OCI-LY7 (cell line): ENCODE results near the gene NTM. TPM values are rescaled to one million over a fixed set of nuclear protein-coding genes. Genes with fewer than 3 reads are reported as not detected.

ENCODE experiments used
- BruUV-seq: library from RNA; stranded (reverse); fragments of 400-500 nt; replicated peaks from 2 replicates; lab custom pipeline; 2021; lab: Mats Ljungman, UMichigan
- CTCF ChIA-PET: fragments of 300-600 bp; sonication (Branson Sonifier 250); formaldehyde crosslinking; loops from one replicate; lab custom pipeline; 2022; ENCODE audit warnings: antibody characterized with exemption; ENCODE audit not compliant: unreplicated experiment; lab: Charles Lee
- POLR2A ChIA-PET: fragments of 300-600 bp; sonication (Branson Sonifier 250); formaldehyde crosslinking; loops from one replicate; lab custom pipeline; 2022; ENCODE audit warnings: antibody characterized with exemption; lab: Charles Lee
- DNase-seq: peaks from one replicate; pipeline ENCODE4 v3.0.0-alpha.2; 2015; ENCODE audit warnings: low spot score
- H2AFZ ChIP-seq: fragments of 200-600 bp; sonication (generic), shearing (Covaris generic); 2 replicates; pipeline ENCODE4 v1.6.1; 2014; ENCODE audit warnings: mild to moderate bottlenecking, antibody characterized with exemption, low read length, moderate library complexity
- H3K27ac ChIP-seq: fragments of 200-600 bp; sonication (generic); 2 replicates; pipeline ENCODE4 v1.5.1; 2014; ENCODE audit warnings: mixed run types, low read depth, mild to moderate bottlenecking, moderate library complexity, low read length, inconsistent platforms; ENCODE audit not compliant: poor library complexity, severe bottlenecking
- H3K36me3 ChIP-seq: fragments of 200-600 bp; sonication (generic); 2 replicates; pipeline ENCODE4 v1.6.1; 2014; ENCODE audit warnings: mild to moderate bottlenecking, antibody characterized with exemption, low read length, moderate library complexity, mixed read lengths; ENCODE audit not compliant: insufficient read depth
- H3K4me1 ChIP-seq: fragments of 200-600 bp; sonication (generic); 2 replicates; pipeline ENCODE4 v1.5.1; 2014; ENCODE audit warnings: mild to moderate bottlenecking, low read length; ENCODE audit not compliant: insufficient read depth, poor library complexity, severe bottlenecking
- H3K4me2 ChIP-seq: fragments of 200-600 bp; sonication (generic); 2 replicates; pipeline ENCODE4 v1.6.1; 2014; ENCODE audit warnings: mild to moderate bottlenecking, low read length
- H3K4me3 ChIP-seq: fragments of 200-600 bp; sonication (generic); 2 replicates; pipeline ENCODE4 v1.5.1; 2014; ENCODE audit warnings: mild to moderate bottlenecking, low read depth, low read length; ENCODE audit not compliant: poor library complexity, severe bottlenecking
- H3K79me2 ChIP-seq: fragments of 200-600 bp; sonication (generic); 2 replicates; pipeline ENCODE4 v1.6.1; 2016; ENCODE audit warnings: low read depth, mild to moderate bottlenecking, low read length, moderate library complexity, mixed read lengths; ENCODE audit not compliant: insufficient read depth
- H3K9me2 ChIP-seq: fragments of 200-600 bp; sonication (generic); 2 replicates; pipeline ENCODE4 v1.6.1; 2016; ENCODE audit warnings: mild to moderate bottlenecking, low read length, mixed read lengths; ENCODE audit not compliant: insufficient read depth
- H3K9me3 ChIP-seq: fragments of 200-600 bp; sonication (generic); 2 replicates; pipeline ENCODE4 v1.6.1; 2014; ENCODE audit warnings: mild to moderate bottlenecking, mixed run types, low read length, mixed read lengths
- H4K20me1 ChIP-seq: fragments of 200-600 bp; sonication (generic); 2 replicates; pipeline ENCODE4 v1.6.1; 2014; ENCODE audit warnings: mild to moderate bottlenecking, antibody characterized with exemption, low read length, moderate library complexity, mixed read lengths; ENCODE audit not compliant: insufficient read depth
- EZH2phosphoT487 ChIP-seq: fragments of 200-600 bp; sonication (generic); IDR thresholded peaks from 2 replicates; pipeline ENCODE4 v1.6.1; 2018; ENCODE audit warnings: low read depth, borderline replicate concordance, mild to moderate bottlenecking, mixed run types, antibody characterized with exemption, low read length, moderate library complexity, mixed read lengths
- intact Hi-C: fragments of 100-400 bp; cut with micrococcal nuclease; formaldehyde crosslinking; loops from one replicate; pipeline ENCODE4 v1.10.0; 2022; ENCODE audit not compliant: unreplicated experiment
- total RNA-seq, 2 experiments: library from RNA; depleted of rRNA in 1 of 2; stranded (reverse); fragments of >200 nt in 1 of 2; shearing (Covaris generic) in 1 of 2; gene quantifications; 2 replicates each; pipeline ENCODE4 v1.2.3, GENCODE V29; 2014 to 2022
- TF ChIP-seq, protein P1 (sequence below): fragments of 200-600 bp; sonication (generic); conservative IDR thresholded peaks from 2 replicates; pipeline ENCODE4 v1.5.1; 2014; ENCODE audit warnings: mild to moderate bottlenecking, antibody characterized with exemption, low read length, moderate library complexity, mixed read lengths

The NTM gene
- total RNA-seq, 2 experiments from 2014 or later: not detected

DNA sequence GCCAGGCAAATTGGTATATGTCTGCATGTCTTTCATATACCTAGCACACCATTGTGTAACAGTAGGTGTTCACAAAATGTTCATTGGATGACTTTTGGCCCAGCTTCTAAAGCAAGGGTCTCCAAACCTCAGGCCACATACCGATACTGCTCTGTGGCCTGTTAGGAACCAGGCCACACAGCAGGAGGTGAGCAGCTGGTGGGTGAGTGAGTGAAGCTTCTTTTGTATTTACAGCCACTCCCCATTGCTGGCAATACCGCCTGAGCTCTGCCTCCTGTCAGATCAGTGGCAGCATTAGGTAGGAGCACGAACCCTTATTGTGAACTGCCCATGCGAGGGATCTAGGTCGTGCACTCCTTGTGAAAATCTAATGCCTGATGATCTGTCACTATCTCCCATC is 836.6 kb downstream of the NTM start:
- no peaks in the 10 kb centered on the region for H3K36me3 ChIP-seq
- no peaks in the 10 kb centered on the region for H3K79me2 ChIP-seq
- POLR2A ChIA-PET: no interaction called here
- no peak overlapping the region for H3K4me3 ChIP-seq
- no peak overlapping the region for H3K4me2 ChIP-seq
- H4K20me1 ChIP-seq: no peaks in the 10 kb centered on the region
- CTCF ChIA-PET: no interaction called here
- H3K9me3 ChIP-seq: no peaks in the 10 kb centered on the region
- no peak overlapping the region for H3K27ac ChIP-seq
- no TSS peak for BruUV-seq
- no peak overlapping the region for H2AFZ ChIP-seq
- intact Hi-C loops: no loop called here
- no peaks in the 10 kb centered on the region for H3K9me2 ChIP-seq
- TF ChIP-seq EZH2phosphoT487: no peak
- TF ChIP-seq, protein P1, sequence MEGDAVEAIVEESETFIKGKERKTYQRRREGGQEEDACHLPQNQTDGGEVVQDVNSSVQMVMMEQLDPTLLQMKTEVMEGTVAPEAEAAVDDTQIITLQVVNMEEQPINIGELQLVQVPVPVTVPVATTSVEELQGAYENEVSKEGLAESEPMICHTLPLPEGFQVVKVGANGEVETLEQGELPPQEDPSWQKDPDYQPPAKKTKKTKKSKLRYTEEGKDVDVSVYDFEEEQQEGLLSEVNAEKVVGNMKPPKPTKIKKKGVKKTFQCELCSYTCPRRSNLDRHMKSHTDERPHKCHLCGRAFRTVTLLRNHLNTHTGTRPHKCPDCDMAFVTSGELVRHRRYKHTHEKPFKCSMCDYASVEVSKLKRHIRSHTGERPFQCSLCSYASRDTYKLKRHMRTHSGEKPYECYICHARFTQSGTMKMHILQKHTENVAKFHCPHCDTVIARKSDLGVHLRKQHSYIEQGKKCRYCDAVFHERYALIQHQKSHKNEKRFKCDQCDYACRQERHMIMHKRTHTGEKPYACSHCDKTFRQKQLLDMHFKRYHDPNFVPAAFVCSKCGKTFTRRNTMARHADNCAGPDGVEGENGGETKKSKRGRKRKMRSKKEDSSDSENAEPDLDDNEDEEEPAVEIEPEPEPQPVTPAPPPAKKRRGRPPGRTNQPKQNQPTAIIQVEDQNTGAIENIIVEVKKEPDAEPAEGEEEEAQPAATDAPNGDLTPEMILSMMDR: no peak
- DNase-seq: no peak
- H3K4me1 ChIP-seq: no peaks in the 10 kb centered on the region

DNA sequence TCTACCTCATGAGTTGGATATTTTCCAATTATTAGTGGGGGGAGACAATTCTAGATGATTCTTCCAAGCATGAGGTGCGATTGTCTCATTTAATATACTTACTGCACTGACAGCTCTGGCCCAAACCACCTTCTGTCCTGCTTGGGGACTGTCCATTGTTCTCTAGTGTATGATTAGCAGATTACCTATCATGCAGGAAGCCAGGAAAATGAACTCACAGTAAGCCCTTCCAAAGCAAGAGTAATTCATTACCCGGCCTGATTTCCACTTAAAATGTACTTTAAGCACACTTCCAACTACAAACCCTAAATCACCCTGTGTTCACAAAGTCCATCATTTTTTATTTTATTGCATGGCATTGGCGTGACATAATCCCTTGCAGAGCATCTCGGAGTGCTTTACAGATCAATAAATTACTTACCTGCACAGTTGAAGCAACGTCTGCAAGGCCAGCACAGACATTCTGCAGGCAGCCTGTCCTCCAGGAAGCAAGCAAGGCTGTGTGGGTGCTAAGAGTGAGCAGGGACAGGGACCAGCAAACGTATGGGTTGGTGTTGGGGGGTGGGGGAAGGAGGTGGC is 838.2 kb downstream of the NTM start:
- no TSS peak for BruUV-seq
- DNase-seq: no peak
- H3K4me2 ChIP-seq: no peak overlapping the region
- H3K4me1 ChIP-seq: no peaks in the 10 kb centered on the region
- H2AFZ ChIP-seq: no peak overlapping the region
- no peaks in the 10 kb centered on the region for H3K36me3 ChIP-seq
- no peaks in the 10 kb centered on the region for H4K20me1 ChIP-seq
- no peak overlapping the region for H3K27ac ChIP-seq
- POLR2A ChIA-PET: no interaction called here
- no peaks in the 10 kb centered on the region for H3K9me2 ChIP-seq
- H3K9me3 ChIP-seq: no peaks in the 10 kb centered on the region
- intact Hi-C loops: no loop called here
- CTCF ChIA-PET: no interaction called here
- no peak for TF ChIP-seq EZH2phosphoT487
- TF ChIP-seq, protein P1: no peak
- H3K79me2 ChIP-seq: no peaks in the 10 kb centered on the region
- no peak overlapping the region for H3K4me3 ChIP-seq

DNA sequence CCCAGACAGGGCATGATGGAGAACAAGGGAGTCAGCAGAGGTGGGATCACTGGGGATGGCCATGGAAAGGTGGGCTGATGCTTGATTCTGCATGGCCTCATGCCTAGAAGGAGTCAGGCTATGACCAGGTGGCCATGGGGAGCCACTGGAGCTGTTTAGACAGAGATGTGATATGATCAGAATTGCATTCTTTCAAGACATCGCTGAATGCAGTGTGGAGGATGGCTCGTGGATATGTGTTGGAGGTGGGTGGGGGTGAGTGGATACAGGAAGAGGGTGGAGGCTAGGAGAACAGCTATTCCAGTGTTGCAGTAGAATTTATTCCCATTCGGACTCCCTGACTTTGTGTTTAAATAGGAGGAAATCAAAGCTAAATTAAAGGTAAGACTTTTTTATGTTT is 841.1 kb downstream of the NTM start:
- Histone ChIP-seq H3K4me2 (no peak overlapping the region), H3K4me3 (no peak overlapping the region), H3K9me3 (no peaks in the 10 kb centered on the region), H2AFZ (no peak overlapping the region), H3K4me1 (no peaks in the 10 kb centered on the region), H4K20me1 (no peaks in the 10 kb centered on the region), H3K9me2 (no peaks in the 10 kb centered on the region), H3K27ac (no peak overlapping the region), H3K79me2 (no peaks in the 10 kb centered on the region), H3K36me3 (no peaks in the 10 kb centered on the region)
- no TSS peak for BruUV-seq
- CTCF ChIA-PET: no interaction called here
- TF ChIP-seq, protein P1: no peak
- no peak for TF ChIP-seq EZH2phosphoT487
- intact Hi-C loops: no loop called here
- DNase-seq: no peak
- POLR2A ChIA-PET: no interaction called here
